GM12875 (cell line): ENCODE measurements around the gene PRELID3B.

Source experiments
- H3K4me3 ChIP-seq: one replicate; pipeline ENCODE4 v1.5.1; 2011; ENCODE audit warnings: low read depth, low read length, control low read depth
- TF ChIP-seq, protein P1 (sequence below): IDR thresholded peaks from 2 replicates; pipeline ENCODE4 v1.5.1; 2011; ENCODE audit warnings: low read depth, mild to moderate bottlenecking, control low read depth, inconsistent platforms, low read length, moderate library complexity, borderline replicate concordance; ENCODE audit not compliant: insufficient read depth

The PRELID3B gene

DNA sequence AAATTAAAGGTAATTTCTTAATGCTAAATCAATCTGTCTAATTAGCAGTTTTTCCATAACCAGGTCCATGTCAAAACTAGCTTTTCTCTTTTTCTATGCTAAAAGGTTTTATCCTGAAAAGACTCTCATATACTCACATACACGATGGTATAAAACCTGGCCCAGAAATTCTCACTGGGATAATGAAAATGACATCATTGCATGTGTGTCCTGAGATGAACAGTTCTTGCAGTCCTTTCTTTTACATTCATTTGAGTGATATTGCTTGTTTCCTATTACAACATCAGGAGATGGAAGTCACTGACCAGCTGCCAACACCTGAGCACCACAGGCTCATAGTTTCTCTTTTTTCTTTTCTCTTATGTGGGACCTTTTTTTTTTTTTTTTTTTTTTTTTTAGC lies 7.9 kb upstream of the PRELID3B start:
- H3K4me3 ChIP-seq: no peak overlapping the region
- TF ChIP-seq, protein P1, sequence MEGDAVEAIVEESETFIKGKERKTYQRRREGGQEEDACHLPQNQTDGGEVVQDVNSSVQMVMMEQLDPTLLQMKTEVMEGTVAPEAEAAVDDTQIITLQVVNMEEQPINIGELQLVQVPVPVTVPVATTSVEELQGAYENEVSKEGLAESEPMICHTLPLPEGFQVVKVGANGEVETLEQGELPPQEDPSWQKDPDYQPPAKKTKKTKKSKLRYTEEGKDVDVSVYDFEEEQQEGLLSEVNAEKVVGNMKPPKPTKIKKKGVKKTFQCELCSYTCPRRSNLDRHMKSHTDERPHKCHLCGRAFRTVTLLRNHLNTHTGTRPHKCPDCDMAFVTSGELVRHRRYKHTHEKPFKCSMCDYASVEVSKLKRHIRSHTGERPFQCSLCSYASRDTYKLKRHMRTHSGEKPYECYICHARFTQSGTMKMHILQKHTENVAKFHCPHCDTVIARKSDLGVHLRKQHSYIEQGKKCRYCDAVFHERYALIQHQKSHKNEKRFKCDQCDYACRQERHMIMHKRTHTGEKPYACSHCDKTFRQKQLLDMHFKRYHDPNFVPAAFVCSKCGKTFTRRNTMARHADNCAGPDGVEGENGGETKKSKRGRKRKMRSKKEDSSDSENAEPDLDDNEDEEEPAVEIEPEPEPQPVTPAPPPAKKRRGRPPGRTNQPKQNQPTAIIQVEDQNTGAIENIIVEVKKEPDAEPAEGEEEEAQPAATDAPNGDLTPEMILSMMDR: no peak

DNA sequence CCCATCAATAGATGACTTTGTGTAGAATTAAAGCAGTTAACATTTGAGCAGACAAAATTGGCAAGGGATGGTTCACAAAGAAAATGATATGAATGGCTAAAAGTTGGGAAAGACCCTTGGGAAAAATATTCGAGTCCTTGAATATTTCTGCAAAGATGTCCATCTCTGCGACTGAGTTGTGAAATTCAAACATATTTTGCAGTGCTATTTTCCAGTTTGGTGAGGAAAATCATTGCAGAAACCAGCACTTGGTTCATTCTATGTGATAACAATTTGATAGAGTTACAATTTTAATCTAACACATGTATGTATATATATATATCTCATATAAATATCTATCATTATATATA lies 6.1 kb upstream of the PRELID3B start:
- TF ChIP-seq, protein P1: no peak
- H3K4me3 ChIP-seq: no peak overlapping the region

DNA sequence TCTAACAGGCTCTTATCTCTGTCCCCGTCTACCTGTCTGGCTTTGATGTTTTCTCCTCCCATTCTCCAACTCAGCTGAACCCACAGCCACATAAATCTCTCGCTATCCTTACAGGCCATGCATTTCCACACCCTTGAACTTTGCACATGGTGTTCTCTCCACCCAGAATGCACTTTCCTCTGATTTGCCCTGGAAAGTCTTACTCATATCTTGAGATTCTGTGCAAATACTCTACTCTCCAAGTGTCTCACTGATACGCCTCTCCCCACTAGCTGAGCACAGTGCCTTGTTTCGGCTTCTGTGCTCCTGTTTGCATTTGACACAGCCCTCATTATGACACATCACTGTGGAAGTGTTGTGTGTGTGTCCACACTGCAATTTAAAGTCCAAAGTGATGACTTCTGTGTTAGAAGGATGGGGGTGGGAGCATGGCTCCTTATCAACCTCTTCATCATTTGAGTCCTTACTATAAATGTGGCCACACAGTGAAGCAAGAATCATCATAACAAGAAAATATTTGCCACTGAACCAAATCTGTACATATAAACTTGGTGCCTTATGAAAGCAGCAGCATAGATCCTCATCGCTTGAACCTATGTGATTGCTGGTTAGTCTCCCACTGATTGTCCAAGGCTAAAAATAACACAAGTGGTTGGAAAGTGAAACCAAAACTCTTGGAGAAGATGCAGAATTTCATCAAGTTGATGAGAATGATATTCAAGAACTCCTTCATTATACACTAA lies 5.5 kb upstream of the PRELID3B start:
- H3K4me3 ChIP-seq: no peak overlapping the region

DNA sequence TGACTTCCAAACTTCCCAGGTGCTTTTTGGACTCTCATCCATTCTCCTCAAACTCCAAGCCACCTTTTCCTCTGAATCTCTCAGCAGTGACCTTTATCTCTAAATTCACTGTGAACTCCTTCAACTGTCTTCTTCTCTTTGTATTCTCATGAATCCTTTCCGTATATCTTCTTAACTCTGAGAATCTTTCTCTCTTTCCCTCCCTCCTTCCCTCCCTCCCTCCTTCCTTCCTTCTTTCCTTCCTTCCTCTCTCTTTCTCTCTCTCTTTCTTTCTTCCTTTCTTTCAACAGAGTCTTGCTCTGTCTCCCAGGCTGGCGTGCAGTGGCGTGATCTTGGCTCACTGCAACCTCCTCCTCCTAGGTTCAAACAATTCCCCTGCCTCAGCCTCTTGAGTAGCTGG lies 4.3 kb upstream of the PRELID3B start:
- TF ChIP-seq, protein P1: no peak
- no peak overlapping the region for H3K4me3 ChIP-seq

More for the DNA sequence above, 5.5 kb upstream of the PRELID3B start:
- TF ChIP-seq, protein P1: no peak

DNA sequence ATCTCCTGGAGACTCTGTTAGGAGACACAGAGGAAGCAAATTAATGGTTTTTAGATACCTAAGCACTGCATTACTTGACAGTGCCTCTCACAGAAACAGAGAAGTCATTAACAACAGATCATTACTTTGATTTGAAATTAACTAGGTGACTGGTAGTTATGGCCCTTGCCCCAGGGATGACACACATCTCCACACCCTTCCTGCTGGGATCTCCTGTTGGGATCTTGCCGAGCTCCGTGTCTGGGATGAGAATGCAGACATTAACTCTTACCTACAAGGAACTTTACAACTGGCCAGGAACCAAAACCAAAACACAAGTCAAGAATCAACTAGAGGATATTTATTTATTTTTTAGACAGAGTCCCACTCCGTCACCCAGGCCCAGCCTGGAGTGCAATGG lies 2.2 kb upstream of the PRELID3B start:
- TF ChIP-seq, protein P1: no peak

DNA sequence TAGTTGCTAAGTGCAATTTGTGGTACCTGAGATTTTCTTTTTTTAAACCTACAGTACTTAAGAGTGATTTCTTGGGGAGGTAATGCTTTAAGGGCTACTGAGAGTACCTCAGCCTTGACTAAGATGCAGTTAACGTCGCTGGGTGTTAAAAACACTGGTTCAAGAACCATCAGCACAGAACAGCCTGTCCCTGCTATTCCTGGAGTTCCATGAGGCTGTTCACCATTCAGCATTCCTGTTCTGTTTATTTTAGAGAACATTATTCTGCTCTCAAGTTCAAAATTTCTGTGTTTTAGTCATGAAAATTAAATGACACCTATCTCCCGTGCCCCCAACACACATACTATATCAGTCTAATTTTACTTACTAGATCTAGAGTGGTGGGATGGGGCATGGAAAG lies 1.7 kb upstream of the PRELID3B start:
- no peak overlapping the region for H3K4me3 ChIP-seq
- TF ChIP-seq, protein P1: no peak

More for the DNA sequence above, 2.2 kb upstream of the PRELID3B start:
- no peak overlapping the region for H3K4me3 ChIP-seq

DNA sequence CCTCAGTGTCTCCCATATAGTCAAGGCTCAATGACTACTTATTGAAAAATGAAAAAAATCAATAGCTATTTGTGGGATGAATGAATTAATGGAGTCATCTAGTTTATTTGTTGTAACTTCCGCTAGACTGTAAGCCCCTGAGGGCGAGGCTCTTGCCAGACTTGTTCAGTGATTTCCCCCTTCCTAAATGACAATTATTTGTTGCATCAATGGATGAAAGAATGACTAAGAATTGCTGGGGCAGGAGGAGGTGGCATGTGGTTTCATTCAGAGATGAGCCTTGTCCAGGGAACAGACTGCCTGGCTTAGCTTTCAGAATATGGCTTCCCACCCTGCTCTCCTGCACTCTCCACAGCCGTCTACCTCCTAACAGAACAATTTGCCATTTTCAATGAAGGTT lies 1.1 kb upstream of the PRELID3B start:
- TF ChIP-seq, protein P1: no peak
- no peak overlapping the region for H3K4me3 ChIP-seq
